Activated CD4-positive, alpha-beta T cell treated with anti-CD3 and anti-CD28 coated beads for 36 hours (primary cell): Measurements from ENCODE around the gene ZAR1. TPM values are rescaled to one million over a fixed set of nuclear protein-coding genes. Genes with fewer than 3 reads are reported as not detected.

Experiments
- ATAC-seq: fragments of 200-7000 bp; cut with Tn5 transposase; one replicate; pipeline ENCODE4 v1.10.0; 2021; ENCODE audit warnings: mild to moderate bottlenecking, moderate library complexity
- CTCF ChIA-PET: fragments of 350-600 bp; sonication (Branson Sonifier 250); formaldehyde crosslinking; loops from one replicate; lab custom pipeline; 2021; ENCODE audit warnings: antibody characterized with exemption; lab: Charles Lee
- POLR2A ChIA-PET: fragments of 350-600 bp; sonication (Branson Sonifier 250); formaldehyde crosslinking; loops from one replicate; lab custom pipeline; 2021; ENCODE audit warnings: antibody characterized with exemption, inconsistent platforms; lab: Charles Lee
- DNase-seq: peaks from one replicate; pipeline ENCODE4 v3.0.0-alpha.2; 2020
- H3K27ac Mint-ChIP-seq: one replicate; pipeline ENCODE4 v1.8.0; 2021; ENCODE audit warnings: mixed read lengths
- H3K27me3 Mint-ChIP-seq: one replicate; pipeline ENCODE4 v1.8.0; 2021; ENCODE audit warnings: mixed read lengths
- H3K36me3 Mint-ChIP-seq: one replicate; pipeline ENCODE4 v1.8.0; 2021; ENCODE audit warnings: low read depth, mixed read lengths
- H3K4me1 Mint-ChIP-seq: one replicate; pipeline ENCODE4 v1.8.0; 2021; ENCODE audit warnings: mixed read lengths
- H3K4me3 Mint-ChIP-seq: one replicate; pipeline ENCODE4 v1.8.0; 2021; ENCODE audit warnings: mild to moderate bottlenecking, moderate library complexity, mixed read lengths
- H3K9me3 Mint-ChIP-seq: one replicate; pipeline ENCODE4 v1.8.0; 2021; ENCODE audit warnings: low read depth, mixed read lengths
- intact Hi-C, 2 experiments: fragments of 100-400 bp; cut with DNase I in 1 of 2; cut with micrococcal nuclease in 1 of 2; formaldehyde crosslinking; loops; one replicate each; pipeline versions ENCODE4 v1.14.2 to v1.15.1; 2022 to 2024; cut with DNase I, micrococcal nuclease
- total RNA-seq, 2 experiments: library from RNA; stranded (reverse); gene quantifications; one replicate each; pipeline ENCODE4 v1.2.3, GENCODE V29; 2021

The ZAR1 gene
- total RNA-seq, 2 experiments from 2014 or later, result not detected

GRCh38 chr4:48489683-48490011 lies 405 bp upstream of the ZAR1 start:
- H3K27ac Mint-ChIP-seq, result no peak overlapping the region
- ChIA-PET POLR2A (no interaction called here), CTCF (interaction anchor here (1.1 kb wide), 1 partner anchor 67 kb away, joined by 3 read pairs; no protein-coding TSS in a partner anchor)
- peaks cover 49% of the 10 kb centered on the region for H3K27me3 Mint-ChIP-seq
- intact Hi-C loops, result loop anchor here in 1 of 2 experiments (10.0 kb wide), 1 partner anchor 175 kb away; no protein-coding TSS in a partner anchor
- H3K4me1 Mint-ChIP-seq, result no peaks in the 10 kb centered on the region
- DNase-seq (no peak), ATAC-seq (no peak)
- H3K4me3 Mint-ChIP-seq, result peak overlapping the region; percentile 23
- no peaks in the 10 kb centered on the region for H3K36me3 Mint-ChIP-seq
- H3K9me3 Mint-ChIP-seq, result no peaks in the 10 kb centered on the region

GRCh38 chr4:48490680-48491513 lies 845 bp downstream of the ZAR1 start:
- ATAC-seq, result peak; percentile 20
- ChIA-PET POLR2A (no interaction called here), CTCF (interaction anchor here (0.6 kb wide), 1 partner anchor 10 kb away, joined by 3 read pairs; no protein-coding TSS in a partner anchor)
- Mint-ChIP-seq H3K36me3 (no peaks in the 10 kb centered on the region), H3K27me3 (peaks cover 40% of the 10 kb centered on the region), H3K4me1 (no peaks in the 10 kb centered on the region), H3K9me3 (no peaks in the 10 kb centered on the region), H3K4me3 (no peak overlapping the region), H3K27ac (no peak overlapping the region)
- intact Hi-C loops, result no loop called here
- peak; percentile 12 for DNase-seq

GRCh38 chr4:48491514-48492176 lies 1.6 kb downstream of the ZAR1 start:
- no peaks in the 10 kb centered on the region for H3K36me3 Mint-ChIP-seq
- intact Hi-C loops, result no loop called here
- no peak overlapping the region for H3K27ac Mint-ChIP-seq
- no peak overlapping the region for H3K4me3 Mint-ChIP-seq
- H3K4me1 Mint-ChIP-seq, result no peaks in the 10 kb centered on the region
- H3K9me3 Mint-ChIP-seq, result no peaks in the 10 kb centered on the region
- CTCF ChIA-PET, result interaction anchor here (0.6 to 0.9 kb wide), 3 partner anchors 9 to 25 kb away, joined by 3 to 4 read pairs (median 3); no protein-coding TSS in a partner anchor
- H3K27me3 Mint-ChIP-seq, result peaks cover 39% of the 10 kb centered on the region
- ATAC-seq (no peak), DNase-seq (no peak)
- POLR2A ChIA-PET, result no interaction called here

GRCh38 chr4:48493452-48494100 lies 3.5 kb downstream of the ZAR1 start:
- CTCF ChIA-PET, result interaction anchor here (0.5 to 1.6 kb wide), 4 partner anchors 9 to 532 kb away, joined by 3 to 7 read pairs (median 3); no protein-coding TSS in a partner anchor
- Mint-ChIP-seq H3K36me3 (peaks cover under 1% of the 10 kb centered on the region), H3K4me3 (no peak overlapping the region), H3K4me1 (peaks cover under 1% of the 10 kb centered on the region), H3K27ac (no peak overlapping the region), H3K9me3 (no peaks in the 10 kb centered on the region), H3K27me3 (peaks cover 26% of the 10 kb centered on the region)
- ATAC-seq (no peak), DNase-seq (no peak)
- POLR2A ChIA-PET, result no interaction called here
- intact Hi-C loops, result no loop called here

- CTCF ChIA-PET, result interaction anchor here (0.6 kb wide), 1 partner anchor 12 kb away, joined by 3 read pairs; no protein-coding TSS in a partner anchor
- DNase-seq (no peak), ATAC-seq (no peak)
- no peak overlapping the region for H3K27ac Mint-ChIP-seq
- H3K4me1 Mint-ChIP-seq, result peaks cover 17% of the 10 kb centered on the region
- H3K27me3 Mint-ChIP-seq, result peaks cover 15% of the 10 kb centered on the region
- POLR2A ChIA-PET, result interaction anchor here (0.5 kb wide), 1 partner anchor 16 kb away, joined by 4 read pairs; no protein-coding TSS in a partner anchor
- H3K4me3 Mint-ChIP-seq, result no peak overlapping the region
- H3K9me3 Mint-ChIP-seq, result no peaks in the 10 kb centered on the region
- peaks cover 10% of the 10 kb centered on the region for H3K36me3 Mint-ChIP-seq
- intact Hi-C loops, result loop anchor here in 1 of 2 experiments (5.0 kb wide), 1 partner anchor 154 kb away; the partner anchor contains the start of gene SLAIN2
Measured at GRCh38 chr4:48495941-48496340, 5.9 kb downstream of the ZAR1 start.

- DNase-seq, result no peak
- ChIA-PET POLR2A (no interaction called here), CTCF (interaction anchor here (0.8 kb wide), 1 partner anchor 17 kb away, joined by 3 read pairs; no protein-coding TSS in a partner anchor)
- H3K4me1 Mint-ChIP-seq, result peaks cover 17% of the 10 kb centered on the region
- H3K4me3 Mint-ChIP-seq, result no peak overlapping the region
- no peaks in the 10 kb centered on the region for H3K27me3 Mint-ChIP-seq
- no peak overlapping the region for H3K27ac Mint-ChIP-seq
- intact Hi-C loops, result loop anchor here in 1 of 2 experiments (2.0 to 5.0 kb wide), 2 partner anchors 157 to 372 kb away; partner anchors contain the start of gene SLAIN2
- no peaks in the 10 kb centered on the region for H3K9me3 Mint-ChIP-seq
- no peak for ATAC-seq
- H3K36me3 Mint-ChIP-seq, result peaks cover 10% of the 10 kb centered on the region
Measured at GRCh38 chr4:48498895-48499294, 8.8 kb downstream of the ZAR1 start.

GRCh38 chr4:48499551-48500066 lies 9.6 kb downstream of the ZAR1 start:
- Mint-ChIP-seq H3K9me3 (no peaks in the 10 kb centered on the region), H3K27ac (no peak overlapping the region), H3K4me3 (no peak overlapping the region), H3K4me1 (peaks cover 17% of the 10 kb centered on the region), H3K27me3 (no peaks in the 10 kb centered on the region), H3K36me3 (peaks cover 12% of the 10 kb centered on the region)
- DNase-seq (no peak), ATAC-seq (peak; percentile 73)
- POLR2A ChIA-PET, result interaction anchor here (0.6 kb wide), 1 partner anchor 463 kb away, joined by 3 read pairs; no protein-coding TSS in a partner anchor
- intact Hi-C loops, result loop anchor here in 1 of 2 experiments (2.0 to 10.0 kb wide), 6 partner anchors 157 to 455 kb away; partner anchors contain the start of genes OCIAD2 and SLAIN2
- CTCF ChIA-PET, result interaction anchor here (0.7 to 1.5 kb wide), 4 partner anchors 15 to 372 kb away, joined by 3 to 4 read pairs (median 3); no protein-coding TSS in a partner anchor

GRCh38 chr4:48503233-48504025 lies 13.4 kb downstream of the ZAR1 start:
- no peaks in the 10 kb centered on the region for H3K9me3 Mint-ChIP-seq
- POLR2A ChIA-PET, result no interaction called here
- ATAC-seq, result no peak
- CTCF ChIA-PET, result interaction anchor here (0.6 to 0.9 kb wide), 2 partner anchors 9 to 132 kb away, joined by 3 to 4 read pairs; no protein-coding TSS in a partner anchor
- intact Hi-C loops, result loop anchor here in 1 of 2 experiments (5.0 to 10.0 kb wide), 4 partner anchors 179 to 459 kb away; partner anchors contain the start of gene OCIAD2
- no peak overlapping the region for H3K4me3 Mint-ChIP-seq
- no peaks in the 10 kb centered on the region for H3K27me3 Mint-ChIP-seq
- H3K27ac Mint-ChIP-seq, result no peak overlapping the region
- DNase-seq, result no peak
- H3K4me1 Mint-ChIP-seq, result peaks cover 17% of the 10 kb centered on the region
- H3K36me3 Mint-ChIP-seq, result peaks cover 21% of the 10 kb centered on the region

- Mint-ChIP-seq H3K27me3 (no peaks in the 10 kb centered on the region), H3K36me3 (peaks cover 18% of the 10 kb centered on the region), H3K4me1 (peaks cover 13% of the 10 kb centered on the region), H3K27ac (no peak overlapping the region), H3K9me3 (no peaks in the 10 kb centered on the region), H3K4me3 (no peak overlapping the region)
- ATAC-seq, result no peak
- ChIA-PET POLR2A (no interaction called here), CTCF (interaction anchor here (0.6 to 1.7 kb wide), 3 partner anchors 9 to 133 kb away, joined by 3 to 5 read pairs (median 4); no protein-coding TSS in a partner anchor)
- intact Hi-C loops, result loop anchor here in 1 of 2 experiments (5.0 to 10.0 kb wide), 4 partner anchors 178 to 459 kb away; partner anchors contain the start of gene OCIAD2
- DNase-seq, result no peak
Measured at GRCh38 chr4:48504026-48504330, 13.9 kb downstream of the ZAR1 start.

GRCh38 chr4:48504352-48504751 lies 14.3 kb downstream of the ZAR1 start:
- ChIA-PET POLR2A (no interaction called here), CTCF (interaction anchor here (0.6 to 1.7 kb wide), 4 partner anchors 8 to 133 kb away, joined by 3 to 5 read pairs (median 4); no protein-coding TSS in a partner anchor)
- Mint-ChIP-seq H3K9me3 (no peaks in the 10 kb centered on the region), H3K27me3 (no peaks in the 10 kb centered on the region), H3K36me3 (peaks cover 17% of the 10 kb centered on the region), H3K4me1 (peaks cover 9% of the 10 kb centered on the region), H3K4me3 (no peak overlapping the region), H3K27ac (no peak overlapping the region)
- DNase-seq (no peak), ATAC-seq (no peak)
- intact Hi-C loops, result loop anchor here in 1 of 2 experiments (5.0 to 10.0 kb wide), 4 partner anchors 178 to 460 kb away; partner anchors contain the start of gene OCIAD2
